ENCODE results near the gene UBE2G2. TPM values are rescaled to one million over a fixed set of nuclear protein-coding genes. Genes with fewer than 3 reads are reported as not detected.

Gene UBE2G2
- total and polyA plus RNA-seq, 2 donors (not counting 3 experiments of a cell fraction or from before 2014, with no cell fraction given), result 95.0 to 114 TPM

- peak overlapping the region; percentile 51 for H3K9ac ChIP-seq (replicated peaks; ENCODE audit: extremely low read depth, insufficient read depth, low read length)
- POLR2A ChIA-PET, result no interaction called here
- H3K4me3 ChIP-seq (replicated peaks in 1 of 3; ENCODE audit: insufficient read depth in 1 of 3, low read depth in 1 of 3, low read length in 3 of 3), result peak overlapping the region; percentile 7 to 28 (median 11)
These were observed 44.5 kb upstream of the UBE2G2 start for GRCh38 chr21:44846224-44846484.

GRCh38 chr21:44845418-44846223 is 44.0 kb upstream of the UBE2G2 start:
- H3K27me3 ChIP-seq (ENCODE audit: control insufficient read depth in 2 of 2, insufficient read depth in 2 of 2, low read length in 2 of 2), result peaks cover 2 to 4% of the 10 kb centered on the region in 2 experiments
- TF ChIP-seq POLR2AphosphoS5 (IDR thresholded peaks at IDR 0.05; ENCODE audit: insufficient read depth, low read depth, low read length) (peak; percentile 33), MAX (IDR thresholded peaks at IDR 0.05; ENCODE audit: insufficient read depth, insufficient read length) (no peak), GATA2 (IDR thresholded peaks at IDR 0.05; ENCODE audit: insufficient read depth, insufficient read length, low read depth, low read length) (no peak), MYC (IDR thresholded peaks at IDR 0.05; ENCODE audit: low read depth, low read length) (no peak), FOS (IDR thresholded peaks at IDR 0.05; ENCODE audit: borderline replicate concordance, insufficient read depth, low read length) (no peak), POLR2A (IDR thresholded peaks at IDR 0.05; ENCODE audit: low read depth, low read length) (no peak), JUN (IDR thresholded peaks at IDR 0.05; ENCODE audit: borderline replicate concordance, insufficient read depth, insufficient read length, low read depth) (no peak), EZH2 (IDR thresholded peaks at IDR 0.05; ENCODE audit: borderline replicate concordance, low read depth, low read length, severe bottlenecking) (no peak), CTCF (IDR thresholded peaks at IDR 0.05; ENCODE audit: extremely low read depth in 1 of 2, insufficient read depth in 1 of 2, low read depth in 1 of 2, low read length in 2 of 2) (peak; percentile 22 to 53)
- H3K36me3 ChIP-seq (ENCODE audit: control insufficient read depth in 2 of 2, extremely low read depth in 1 of 2, insufficient read depth in 2 of 2, low read length in 2 of 2), result peaks cover 17% of the 10 kb centered on the region in 2 experiments
- CTCF ChIA-PET, result interaction anchor here (0.9 to 2.7 kb wide), 9 partner anchors 24 to 96 kb away, joined by 3 to 11 read pairs (median 5); partner anchors contain the start of genes PTTG1IP and UBE2G2
- peaks cover 16% of the 10 kb centered on the region for H3K4me1 ChIP-seq (ENCODE audit: control insufficient read depth, extremely low read depth, insufficient read depth, low read length)
- no peaks in the 10 kb centered on the region for H4K20me1 ChIP-seq (replicated peaks; ENCODE audit: control insufficient read depth, extremely low read depth, insufficient read depth, low read length)
- H3K9me1 ChIP-seq (replicated peaks; ENCODE audit: control insufficient read depth, extremely low read depth, insufficient read depth, low read length), result no peaks in the 10 kb centered on the region
- H3K4me2 ChIP-seq (ENCODE audit: insufficient read depth, low read length), result peak overlapping the region; percentile 87
- dilution Hi-C loops (cut with MboI; ENCODE audit: extremely low pct_ligation_motif_present, low sequenced_read_pairs), result no loop called here
- H3K9ac ChIP-seq (replicated peaks; ENCODE audit: extremely low read depth, insufficient read depth, low read length), result peak overlapping the region; percentile 51
- DNase-seq (ENCODE audit: low read depth, low spot score), result peak; percentile 68
- H2AFZ ChIP-seq (ENCODE audit: low read depth, low read length), result no peak overlapping the region
- no peak overlapping the region for H3K27ac ChIP-seq (ENCODE audit: insufficient read depth, low read depth, low read length)
- intact Hi-C loops (cut with micrococcal nuclease), result loop anchor here (1.0 kb wide), 3 partner anchors 27 to 66 kb away; partner anchors contain the start of gene UBE2G2
- POLR2A ChIA-PET, result no interaction called here
- peak overlapping the region; percentile 7 to 28 (median 11) for H3K4me3 ChIP-seq (replicated peaks in 1 of 3; ENCODE audit: insufficient read depth in 1 of 3, low read depth in 1 of 3, low read length in 3 of 3)
- H3K9me3 ChIP-seq (replicated peaks; ENCODE audit: control insufficient read depth, insufficient read depth, low read length), result no peaks in the 10 kb centered on the region
- H3K79me2 ChIP-seq (ENCODE audit: control insufficient read depth, insufficient read depth, low read length), result no peaks in the 10 kb centered on the region
- FAIRE-seq, result peak; percentile 81
- no TSS peak for BruUV-seq (replicated peaks)

More at GRCh38 chr21:44846224-44846484, 44.5 kb upstream of the UBE2G2 start:
- Histone ChIP-seq H3K4me2 (ENCODE audit: insufficient read depth, low read length) (peak overlapping the region; percentile 87), H3K79me2 (ENCODE audit: control insufficient read depth, insufficient read depth, low read length) (no peaks in the 10 kb centered on the region), H3K4me1 (ENCODE audit: control insufficient read depth, extremely low read depth, insufficient read depth, low read length) (peaks cover 16% of the 10 kb centered on the region), H3K27ac (ENCODE audit: insufficient read depth, low read depth, low read length) (no peak overlapping the region), H3K9me3 (replicated peaks; ENCODE audit: control insufficient read depth, insufficient read depth, low read length) (no peaks in the 10 kb centered on the region), H3K27me3 (ENCODE audit: control insufficient read depth in 2 of 2, insufficient read depth in 2 of 2, low read length in 2 of 2) (peaks cover 2 to 4% of the 10 kb centered on the region in 2 experiments), H3K36me3 (ENCODE audit: control insufficient read depth in 2 of 2, extremely low read depth in 1 of 2, insufficient read depth in 2 of 2, low read length in 2 of 2) (peaks cover 20% of the 10 kb centered on the region in 2 experiments), H3K9me1 (replicated peaks; ENCODE audit: control insufficient read depth, extremely low read depth, insufficient read depth, low read length) (no peaks in the 10 kb centered on the region), H4K20me1 (replicated peaks; ENCODE audit: control insufficient read depth, extremely low read depth, insufficient read depth, low read length) (no peaks in the 10 kb centered on the region), H2AFZ (ENCODE audit: low read depth, low read length) (no peak overlapping the region)
- no TSS peak for BruUV-seq (replicated peaks)
- DNase-seq (ENCODE audit: low read depth, low spot score), result no peak
- CTCF ChIA-PET, result interaction anchor here (0.9 to 2.7 kb wide), 9 partner anchors 23 to 96 kb away, joined by 3 to 11 read pairs (median 5); partner anchors contain the start of genes PTTG1IP and UBE2G2
- TF ChIP-seq MAX (IDR thresholded peaks at IDR 0.05; ENCODE audit: insufficient read depth, insufficient read length), result no peak
- TF ChIP-seq FOS (IDR thresholded peaks at IDR 0.05; ENCODE audit: borderline replicate concordance, insufficient read depth, low read length), result no peak
- FAIRE-seq, result no peak
- dilution Hi-C loops (cut with MboI; ENCODE audit: extremely low pct_ligation_motif_present, low sequenced_read_pairs) (no loop called here), intact Hi-C loops (cut with micrococcal nuclease) (loop anchor here (1.0 kb wide), 3 partner anchors 26 to 65 kb away; partner anchors contain the start of gene UBE2G2)
